ENCODE measurements around the gene XPR1. TPM values are rescaled to one million over a fixed set of nuclear protein-coding genes. Genes with fewer than 3 reads are reported as not detected.

Gene XPR1
- polyA plus RNA-seq, 1 donor (not counting 4 experiments of a cell fraction or from before 2014, with no cell fraction given) = 40.0 TPM

- DNase-seq (ENCODE audit: low read depth, low spot score) (no peak), FAIRE-seq (no peak)
- Histone ChIP-seq H4K20me1 (ENCODE audit: control insufficient read depth, extremely low read depth, insufficient read depth, low read length) (no peaks in the 10 kb centered on the region), H3K9ac (ENCODE audit: control insufficient read depth, extremely low read depth, insufficient read depth, low read length) (no peak within 1 kb of the TSS), H3K9me1 (ENCODE audit: control insufficient read depth, extremely low read depth, insufficient read depth, low read length) (no peaks in the 10 kb centered on the region), H3K4me3 (ENCODE audit: control insufficient read depth in 2 of 3, extremely low read depth in 1 of 3, insufficient read depth in 2 of 3, low read depth in 1 of 3, low read length in 3 of 3) (peak within 1 kb of the TSS; percentile 6 to 54 (median 40)), H3K36me3 (ENCODE audit: control insufficient read depth in 2 of 2, extremely low read depth in 1 of 2, insufficient read depth in 2 of 2, low read length in 2 of 2) (no peaks in the 10 kb centered on the region), H3K27ac (ENCODE audit: control insufficient read depth, insufficient read depth, low read length) (no peak within 1 kb of the TSS), H3K27me3 (ENCODE audit: control insufficient read depth, extremely low read depth, insufficient read depth, low read length) (peaks cover 22% of the 10 kb centered on the region), H3K79me2 (ENCODE audit: control insufficient read depth, insufficient read depth, low read length) (no peaks in the 10 kb centered on the region), H3K9me3 (ENCODE audit: control insufficient read depth, low read depth, low read length) (no peaks in the 10 kb centered on the region), H3K4me2 (ENCODE audit: control insufficient read depth, extremely low read depth, insufficient read depth, low read depth, low read length) (peak within 1 kb of the TSS; percentile 76), H3K4me1 (ENCODE audit: control insufficient read depth, extremely low read depth, insufficient read depth, low read length) (peaks cover 2% of the 10 kb centered on the region), H2AFZ (ENCODE audit: control insufficient read depth, low read length) (peak within 1 kb of the TSS; percentile 69)
- dilution Hi-C loops (cut with MboI; ENCODE audit: extremely low pct_ligation_motif_present, low sequenced_read_pairs) = no loop called here
- no peak for TF ChIP-seq CTCF (optimal IDR thresholded peaks at IDR 0.05 in 1 of 3, IDR thresholded peaks at IDR 0.05 in 1 of 3, conservative IDR thresholded peaks at IDR 0.05 in 1 of 3; ENCODE audit: extremely low read depth in 1 of 3, insufficient read depth in 2 of 3, low read length in 3 of 3)
- TF ChIP-seq EZH2 (IDR thresholded peaks at IDR 0.05; ENCODE audit: low read length) = no peak
These were observed 281.2 kb downstream of the XPR1 start, which contains the start of gene KIAA1614 for GRCh38 chr1:180912801-180913565. Gene KIAA1614 (plus strand): TSS chr1:180912897. CDS start chr1:180913244, 347 bp downstream.

- dilution Hi-C loops (cut with MboI; ENCODE audit: extremely low pct_ligation_motif_present, low sequenced_read_pairs) = no loop called here
These were observed 283.7 kb downstream of the XPR1 start for GRCh38 chr1:180915426-180915965.

More at GRCh38 chr1:180915426-180915965, 283.7 kb downstream of the XPR1 start:
- peaks cover 22% of the 10 kb centered on the region for H3K27me3 ChIP-seq (ENCODE audit: control insufficient read depth, extremely low read depth, insufficient read depth, low read length)
- no peak overlapping the region for H3K27ac ChIP-seq (ENCODE audit: control insufficient read depth, insufficient read depth, low read length)
- FAIRE-seq (no peak), DNase-seq (ENCODE audit: low read depth, low spot score) (no peak)
- H4K20me1 ChIP-seq (ENCODE audit: control insufficient read depth, extremely low read depth, insufficient read depth, low read length) = no peaks in the 10 kb centered on the region
- H3K36me3 ChIP-seq (ENCODE audit: control insufficient read depth in 2 of 2, extremely low read depth in 1 of 2, insufficient read depth in 2 of 2, low read length in 2 of 2) = no peaks in the 10 kb centered on the region
- no peak overlapping the region for H3K4me3 ChIP-seq (ENCODE audit: control insufficient read depth in 2 of 3, extremely low read depth in 1 of 3, insufficient read depth in 2 of 3, low read depth in 1 of 3, low read length in 3 of 3)
- TF ChIP-seq EZH2 (IDR thresholded peaks at IDR 0.05; ENCODE audit: low read length) (no peak), CTCF (optimal IDR thresholded peaks at IDR 0.05 in 1 of 3, IDR thresholded peaks at IDR 0.05 in 1 of 3, conservative IDR thresholded peaks at IDR 0.05 in 1 of 3; ENCODE audit: extremely low read depth in 1 of 3, insufficient read depth in 2 of 3, low read length in 3 of 3) (no peak)
- no peaks in the 10 kb centered on the region for H3K79me2 ChIP-seq (ENCODE audit: control insufficient read depth, insufficient read depth, low read length)
- H3K4me2 ChIP-seq (ENCODE audit: control insufficient read depth, extremely low read depth, insufficient read depth, low read depth, low read length) = no peak overlapping the region
- no peaks in the 10 kb centered on the region for H3K9me3 ChIP-seq (ENCODE audit: control insufficient read depth, low read depth, low read length)
- peaks cover 2% of the 10 kb centered on the region for H3K4me1 ChIP-seq (ENCODE audit: control insufficient read depth, extremely low read depth, insufficient read depth, low read length)
- no peak overlapping the region for H2AFZ ChIP-seq (ENCODE audit: control insufficient read depth, low read length)
- no peaks in the 10 kb centered on the region for H3K9me1 ChIP-seq (ENCODE audit: control insufficient read depth, extremely low read depth, insufficient read depth, low read length)
- H3K9ac ChIP-seq (ENCODE audit: control insufficient read depth, extremely low read depth, insufficient read depth, low read length) = no peak overlapping the region

All from keratinocyte (primary cell).